Right lobe of liver (tissue), 6 donors: ENCODE data around the gene FGD2. TPM values are rescaled to one million over a fixed set of nuclear protein-coding genes. Genes with fewer than 3 reads are reported as not detected.

Experiments used
- ATAC-seq, 4 donors: fragments of 200-7000 bp; cut with Tn5 transposase; one replicate each; pipeline ENCODE4 v1.9.1; 2020; ENCODE audit warnings: mild to moderate bottlenecking in 4 of 4, moderate library complexity in 4 of 4
- DNase-seq, 3 donors: peaks; one replicate each; pipeline ENCODE4 v3.0.0-alpha.2; 2020
- H3K27ac ChIP-seq, 3 donors: fragments of 200-600 bp; one replicate each; pipeline ENCODE4 v1.8.0; 2022
- H3K27me3 ChIP-seq, 2 donors: fragments of 200-600 bp; one replicate each; pipeline ENCODE4 v1.8.0; 2022
- H3K36me3 ChIP-seq, 4 donors: fragments of 200-600 bp; sonication (generic) in 1 of 4; one replicate each; pipeline versions ENCODE4 v1.5.1 to v1.8.0; 2017 to 2022; ENCODE audit warnings: control low read depth in 1 of 4
- H3K4me1 ChIP-seq, 4 donors: fragments of 200-600 bp; sonication (generic) in 1 of 4; one replicate each; pipeline versions ENCODE4 v1.5.1 to v1.8.0; 2017 to 2022; ENCODE audit warnings: control low read depth in 1 of 4
- H3K4me3 ChIP-seq, 3 donors: fragments of 200-600 bp; one replicate each; pipeline ENCODE4 v1.8.0; 2022
- H3K9me3 ChIP-seq, 4 donors: fragments of 200-600 bp; sonication (generic) in 1 of 4; one replicate each; pipeline versions ENCODE4 v1.5.1 to v1.8.0; 2017 to 2022; ENCODE audit warnings: control low read depth in 1 of 4
- POLR2A ChIP-seq: fragments of 450-650 bp; IDR thresholded peaks from one replicate; pipeline ENCODE4 v1.6.1; 2017; ENCODE audit warnings: antibody characterized with exemption, mild to moderate bottlenecking
- WGBS: methylation state at CpG from one replicate; pipeline ENCODE4 v1.1.6; 2018; ENCODE audit warnings: low coverage, low lambda C conversion rate; ENCODE audit not compliant: insufficient coverage; ENCODE audit errors: missing lambda C conversion rate; 5-methylcytosine and 5-hydroxymethylcytosine counted together
- intact Hi-C, 2 donors: fragments of 100-400 bp; cut with DNase I; formaldehyde crosslinking; loops; one replicate each; pipeline versions ENCODE4 v1.11.2 to v1.14.1; 2022
- total RNA-seq, 6 experiments: library from RNA; depleted of rRNA in 2 of 6; stranded (reverse); fragments of >200 nt in 2 of 6; fragmentation: NEBNext Ultra II Directional in 3 of 6; extraction: Animal tissue kit (Norgen Biotek cat#: 25700) in 3 of 6; gene quantifications; one replicate each; pipeline versions ENCODE4 v1.1.0 to v1.2.4, GENCODE V29; 2016 to 2023
- TF ChIP-seq, protein P1 (sequence below), 4 donors: fragments of 200-600 bp in 3 of 4; fragments of 450-650 bp in 1 of 4; IDR thresholded peaks; one replicate each; pipeline versions ENCODE4 v1.5.1 to v1.8.0; 2016 to 2022; ENCODE audit warnings: antibody characterized with exemption in 4 of 4, mild to moderate bottlenecking in 2 of 4
- donor health status: DM: no; HTN: yes; CAD: no.
- donor health status: DM: no; HTN: no; CAD: no.
- donor health status: DM: no; HTN: no; CAD: no.
- donor health status: DM: no; HTN: yes; CAD: no.
- donor health status: DM: no; HTN: yes; CAD: no.

The FGD2 gene
- total RNA-seq, 6 experiments from 2014 or later = 6.6 to 15.6 (median 9.6) TPM

DNA sequence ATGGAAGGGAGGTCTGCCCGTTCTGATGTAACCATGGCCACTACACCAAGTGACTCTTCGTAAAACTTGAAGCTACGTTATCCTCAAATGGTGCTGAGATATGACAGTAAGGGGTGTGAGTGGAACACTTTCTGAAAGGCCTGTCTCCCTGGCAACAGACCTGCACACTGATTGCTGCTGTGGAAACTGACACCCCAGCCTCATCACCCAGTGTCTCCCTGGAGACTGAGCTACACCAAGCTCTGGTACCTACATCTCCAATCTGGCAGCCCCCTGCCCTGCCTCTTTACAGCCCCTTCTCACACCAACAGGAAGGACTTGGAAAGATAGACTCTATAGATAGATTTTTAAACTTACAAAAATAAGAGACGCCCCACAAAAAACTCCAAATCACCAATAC is 37.7 kb upstream of the FGD2 start:
- DNase-seq = no peak
- no peaks in the 10 kb centered on the region for H3K4me1 ChIP-seq
- H3K9me3 ChIP-seq = no peaks in the 10 kb centered on the region
- intact Hi-C loops = no loop called here
- no peak overlapping the region for H3K27ac ChIP-seq
- H3K4me3 ChIP-seq = no peak overlapping the region
- H3K36me3 ChIP-seq = peaks cover 0 to 55% (median 35%) of the 10 kb centered on the region in 4 donors
- ATAC-seq = no peak
- TF ChIP-seq POLR2A = no peak
- TF ChIP-seq, protein P1, sequence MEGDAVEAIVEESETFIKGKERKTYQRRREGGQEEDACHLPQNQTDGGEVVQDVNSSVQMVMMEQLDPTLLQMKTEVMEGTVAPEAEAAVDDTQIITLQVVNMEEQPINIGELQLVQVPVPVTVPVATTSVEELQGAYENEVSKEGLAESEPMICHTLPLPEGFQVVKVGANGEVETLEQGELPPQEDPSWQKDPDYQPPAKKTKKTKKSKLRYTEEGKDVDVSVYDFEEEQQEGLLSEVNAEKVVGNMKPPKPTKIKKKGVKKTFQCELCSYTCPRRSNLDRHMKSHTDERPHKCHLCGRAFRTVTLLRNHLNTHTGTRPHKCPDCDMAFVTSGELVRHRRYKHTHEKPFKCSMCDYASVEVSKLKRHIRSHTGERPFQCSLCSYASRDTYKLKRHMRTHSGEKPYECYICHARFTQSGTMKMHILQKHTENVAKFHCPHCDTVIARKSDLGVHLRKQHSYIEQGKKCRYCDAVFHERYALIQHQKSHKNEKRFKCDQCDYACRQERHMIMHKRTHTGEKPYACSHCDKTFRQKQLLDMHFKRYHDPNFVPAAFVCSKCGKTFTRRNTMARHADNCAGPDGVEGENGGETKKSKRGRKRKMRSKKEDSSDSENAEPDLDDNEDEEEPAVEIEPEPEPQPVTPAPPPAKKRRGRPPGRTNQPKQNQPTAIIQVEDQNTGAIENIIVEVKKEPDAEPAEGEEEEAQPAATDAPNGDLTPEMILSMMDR (IDR thresholded peaks at IDR 0.05) = no peak
- H3K27me3 ChIP-seq = no peaks in the 10 kb centered on the region
- 100% methylated on average over 3 of the region's 4 CpGs for WGBS

DNA sequence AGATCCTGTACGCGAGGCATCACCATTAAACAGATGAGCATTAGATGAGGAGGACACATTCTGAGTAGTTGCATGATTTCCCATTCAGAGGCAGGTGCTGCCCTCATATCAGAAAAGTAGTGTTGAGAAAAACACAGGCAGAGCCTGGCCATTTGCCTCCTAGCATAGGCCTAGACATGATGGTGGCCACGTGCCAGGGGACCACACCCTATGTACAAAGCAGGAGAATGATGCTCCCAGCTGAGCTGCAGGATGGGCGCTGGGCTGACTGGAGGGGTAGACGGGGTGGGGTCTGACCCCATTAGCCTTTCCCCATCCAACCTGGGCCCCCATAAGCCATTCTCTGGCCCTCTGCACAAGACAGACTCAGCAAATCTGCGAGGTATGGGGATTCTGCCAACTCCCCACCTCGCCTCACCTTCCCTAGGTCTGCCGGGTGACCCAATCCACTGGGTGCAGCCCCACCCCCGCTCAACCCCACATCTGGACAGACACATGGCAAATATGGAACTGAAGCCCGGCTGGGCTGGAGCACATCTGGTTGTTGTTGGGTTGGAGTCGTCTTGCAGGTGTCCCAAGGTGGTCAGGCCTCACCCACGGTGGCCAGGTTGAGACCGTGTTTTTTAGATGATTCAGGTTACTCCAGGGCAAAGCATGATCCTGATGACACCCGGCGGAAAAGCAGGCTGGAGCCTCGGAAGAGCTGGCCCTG is 37.0 kb upstream of the FGD2 start:
- intact Hi-C loops = no loop called here
- Histone ChIP-seq H3K4me3 (no peak overlapping the region), H3K27me3 (no peaks in the 10 kb centered on the region), H3K27ac (no peak overlapping the region), H3K36me3 (peaks cover 0 to 62% (median 39%) of the 10 kb centered on the region in 4 donors), H3K4me1 (no peaks in the 10 kb centered on the region), H3K9me3 (no peaks in the 10 kb centered on the region)
- 89% methylated on average over 8 of the region's 16 CpGs for WGBS
- DNase-seq = peak in 1 of 3 donors; percentile 46
- no peak for ATAC-seq
- no peak for TF ChIP-seq POLR2A
- TF ChIP-seq, protein P1 (IDR thresholded peaks at IDR 0.05) = no peak

DNA sequence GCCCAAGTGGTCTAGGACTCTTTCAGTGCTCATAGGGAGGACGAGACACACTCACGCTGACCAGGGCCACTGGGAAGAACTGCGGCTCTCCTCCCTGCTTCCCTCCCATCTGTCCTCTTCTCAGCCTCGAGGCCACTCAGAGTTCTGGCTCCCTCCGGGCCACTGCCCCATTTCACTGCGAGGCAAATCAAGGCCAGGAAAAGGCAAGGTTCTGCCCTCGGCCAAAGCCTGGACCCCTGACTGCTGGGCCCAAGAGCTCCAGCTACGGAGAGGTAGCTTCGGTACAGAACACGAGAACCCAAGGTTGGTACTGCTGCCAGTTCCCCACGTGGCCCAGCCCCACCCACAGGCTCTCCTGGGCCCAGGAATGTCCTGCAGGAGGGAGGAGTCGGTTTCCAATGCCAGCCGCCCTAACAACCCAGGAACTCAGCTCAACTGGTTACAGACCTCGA is 36.2 kb upstream of the FGD2 start:
- Histone ChIP-seq H3K4me1 (no peaks in the 10 kb centered on the region), H3K36me3 (peaks cover 0 to 70% (median 45%) of the 10 kb centered on the region in 4 donors), H3K27ac (no peak overlapping the region), H3K27me3 (no peaks in the 10 kb centered on the region), H3K9me3 (no peaks in the 10 kb centered on the region), H3K4me3 (no peak overlapping the region)
- intact Hi-C loops = no loop called here
- TF ChIP-seq, protein P1 (IDR thresholded peaks at IDR 0.05) = no peak
- no peak for TF ChIP-seq POLR2A
- 20% methylated on average over 1 of the region's 14 CpGs for WGBS
- ATAC-seq (no peak), DNase-seq (no peak)

DNA sequence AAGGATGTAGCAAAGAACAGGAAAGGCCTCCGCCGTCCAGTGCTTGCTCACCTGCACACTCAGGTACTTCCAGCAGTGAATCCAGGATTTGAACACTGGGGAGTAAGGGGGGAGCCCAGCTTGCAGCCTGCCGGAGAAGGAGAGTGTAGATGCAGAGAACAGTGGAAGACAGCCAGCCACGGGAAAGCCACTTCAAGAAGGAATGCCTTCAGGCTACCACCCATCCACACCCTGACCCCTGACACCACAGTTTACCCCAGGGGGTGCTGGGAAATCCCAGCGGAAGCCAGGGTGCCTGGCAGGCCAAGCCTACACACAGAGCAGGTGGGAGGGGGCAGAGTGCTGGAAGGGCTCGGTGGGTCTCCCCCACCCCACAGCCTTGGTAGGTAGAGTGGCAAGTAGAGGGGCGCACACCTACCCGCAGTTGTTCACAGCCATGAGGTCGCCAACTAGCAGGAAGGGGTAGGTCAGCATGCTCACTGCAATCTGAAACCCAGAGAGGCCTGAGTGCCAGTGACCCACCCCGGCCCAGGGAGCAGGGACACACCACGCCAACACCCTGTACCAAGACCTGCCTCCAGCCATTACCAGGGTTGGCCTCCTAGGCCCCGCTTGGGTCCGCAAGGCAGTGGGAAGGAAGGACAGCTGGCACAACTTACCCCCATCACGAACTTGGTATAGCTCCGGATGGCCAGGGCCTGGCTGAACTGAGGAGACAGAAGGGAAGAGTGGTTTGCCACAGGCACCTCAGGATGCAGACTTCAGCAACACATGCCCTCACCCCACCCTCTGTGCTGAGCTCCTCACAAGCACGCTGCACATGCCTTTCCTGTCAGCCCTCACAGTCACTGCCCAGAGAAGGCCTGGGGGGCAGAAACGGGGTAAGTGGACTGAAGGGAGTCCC is 35.2 kb upstream of the FGD2 start:
- intact Hi-C loops = loop anchor here (10.0 kb wide), 1 partner anchor 75 kb away; no protein-coding TSS in a partner anchor
- Histone ChIP-seq H3K4me3 (no peak overlapping the region), H3K27ac (no peak overlapping the region), H3K9me3 (no peaks in the 10 kb centered on the region), H3K27me3 (no peaks in the 10 kb centered on the region), H3K4me1 (no peaks in the 10 kb centered on the region), H3K36me3 (peaks cover 4 to 80% (median 50%) of the 10 kb centered on the region in 4 donors)
- WGBS = 99% methylated on average over 8 of the region's 17 CpGs
- ATAC-seq (peak in 1 of 4 donors; percentile 13), DNase-seq (no peak)
- TF ChIP-seq POLR2A = no peak
- TF ChIP-seq, protein P1 (IDR thresholded peaks at IDR 0.05) = no peak
